T-helper 22 cell (primary cell): ENCODE measurements around the gene FBXL17.

Experiments
- DNase-seq: peaks from one replicate; pipeline ENCODE4 v3.0.0-alpha.2; 2020; ENCODE audit warnings: low read depth

The FBXL17 gene

GRCh38 chr5:107997338-107997980, 384.4 kb downstream of the FBXL17 start:
- no peak for DNase-seq

GRCh38 chr5:107993341-107993740, 388.6 kb downstream of the FBXL17 start:
- DNase-seq: no peak

- no peak for DNase-seq
These were observed 390.8 kb downstream of the FBXL17 start for GRCh38 chr5:107990881-107991810.

GRCh38 chr5:107985144-107985543, 396.8 kb downstream of the FBXL17 start:
- DNase-seq: no peak

GRCh38 chr5:107982703-107983425, 399.0 kb downstream of the FBXL17 start:
- no peak for DNase-seq

- no peak for DNase-seq
These were observed 400.8 kb downstream of the FBXL17 start for GRCh38 chr5:107980923-107981692.

GRCh38 chr5:107979900-107980299, 402.0 kb downstream of the FBXL17 start:
- DNase-seq: no peak

- DNase-seq: no peak
These were observed 402.6 kb downstream of the FBXL17 start for GRCh38 chr5:107979291-107979690.

- no peak for DNase-seq
These were observed 404.3 kb downstream of the FBXL17 start for GRCh38 chr5:107977550-107978071.

GRCh38 chr5:107975568-107975967, 406.3 kb downstream of the FBXL17 start:
- DNase-seq: no peak

- no peak for DNase-seq
These were observed 410.1 kb downstream of the FBXL17 start for GRCh38 chr5:107971846-107972245.

- DNase-seq: no peak
These were observed 412.1 kb downstream of the FBXL17 start for GRCh38 chr5:107969847-107970246.

GRCh38 chr5:107968998-107969397, 412.9 kb downstream of the FBXL17 start:
- DNase-seq: no peak

GRCh38 chr5:107968406-107968843, 413.5 kb downstream of the FBXL17 start:
- no peak for DNase-seq

- no peak for DNase-seq
These were observed 415.7 kb downstream of the FBXL17 start for GRCh38 chr5:107966201-107966600.

GRCh38 chr5:107964722-107965121, 417.2 kb downstream of the FBXL17 start:
- DNase-seq: no peak

GRCh38 chr5:107959573-107960279, 422.2 kb downstream of the FBXL17 start:
- DNase-seq: no peak

- DNase-seq: no peak
These were observed 423.0 kb downstream of the FBXL17 start for GRCh38 chr5:107958861-107959260.

- no peak for DNase-seq
These were observed 423.5 kb downstream of the FBXL17 start for GRCh38 chr5:107958432-107958831.

- DNase-seq: no peak
These were observed 424.8 kb downstream of the FBXL17 start for GRCh38 chr5:107957051-107957450.

- no peak for DNase-seq
These were observed 426.6 kb downstream of the FBXL17 start for GRCh38 chr5:107955321-107955720.
